GM15510 (cell line): ENCODE results near the gene TLE2.

Source experiments
- POLR2A ChIP-seq: IDR thresholded peaks from 3 replicates; pipeline ENCODE4 v1.6.1; 2011; ENCODE audit warnings: borderline replicate concordance; ENCODE audit not compliant: insufficient read length; ENCODE audit errors: extremely low read depth

Gene TLE2

DNA sequence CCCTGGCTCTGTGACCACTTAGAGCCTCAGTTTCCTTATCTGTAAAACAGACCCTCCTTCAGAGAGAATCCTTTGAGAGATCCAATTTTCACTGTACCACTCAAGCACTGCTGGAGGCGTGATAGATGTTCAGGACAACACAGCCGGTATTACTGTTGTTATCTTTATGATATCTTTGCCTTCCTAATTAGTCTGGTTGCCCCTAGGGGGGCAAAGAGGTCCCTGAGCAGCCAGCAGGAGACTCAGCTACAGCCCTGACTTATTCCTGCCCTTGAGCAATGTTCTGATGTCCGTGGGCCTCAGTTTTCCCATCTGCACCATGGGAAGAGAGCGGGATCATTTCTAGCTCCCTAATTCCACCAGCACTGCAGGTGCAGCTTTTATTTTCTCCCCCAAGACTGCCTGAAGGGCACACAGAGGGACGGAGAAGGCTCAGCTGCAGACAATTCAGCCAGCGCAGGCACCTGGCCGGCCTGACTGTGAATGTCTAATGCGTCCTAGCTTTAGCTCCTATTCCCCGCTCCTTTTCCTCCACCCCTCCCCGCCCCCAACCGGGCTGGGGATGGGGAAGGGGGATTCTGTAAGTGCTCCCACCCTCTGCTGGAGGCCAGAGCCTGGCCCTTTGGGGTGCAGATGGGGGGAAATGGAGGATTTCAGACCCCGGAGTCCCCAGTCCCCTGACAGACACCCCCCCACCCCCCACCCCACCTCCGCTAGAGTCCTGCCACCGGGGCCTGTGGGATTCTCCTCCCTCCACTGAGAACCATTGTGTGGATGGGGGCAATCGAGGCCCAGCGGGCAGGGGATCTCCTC, 17.0 kb upstream of the TLE2 start:
- TF ChIP-seq POLR2A: no peak

DNA sequence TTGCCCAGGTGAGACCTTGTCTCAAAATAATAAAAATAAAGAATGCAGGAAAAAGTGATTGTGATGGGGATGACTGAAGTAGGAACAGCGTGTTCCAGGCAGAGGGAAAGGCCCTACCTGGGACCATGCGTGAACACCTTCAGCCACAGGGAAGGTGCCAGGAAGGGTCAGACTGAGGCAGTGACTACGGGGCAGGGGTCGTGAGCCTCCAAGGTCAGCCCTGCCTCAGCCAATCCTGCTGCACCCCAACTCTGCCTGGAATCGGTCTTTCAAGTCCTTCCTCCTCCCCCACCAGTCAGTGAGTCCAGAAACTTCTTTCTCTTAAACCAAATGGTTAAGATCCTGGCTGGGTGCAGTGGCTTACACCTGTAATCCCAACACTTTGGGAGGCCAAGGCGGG, 16.1 kb upstream of the TLE2 start:
- no peak for TF ChIP-seq POLR2A

DNA sequence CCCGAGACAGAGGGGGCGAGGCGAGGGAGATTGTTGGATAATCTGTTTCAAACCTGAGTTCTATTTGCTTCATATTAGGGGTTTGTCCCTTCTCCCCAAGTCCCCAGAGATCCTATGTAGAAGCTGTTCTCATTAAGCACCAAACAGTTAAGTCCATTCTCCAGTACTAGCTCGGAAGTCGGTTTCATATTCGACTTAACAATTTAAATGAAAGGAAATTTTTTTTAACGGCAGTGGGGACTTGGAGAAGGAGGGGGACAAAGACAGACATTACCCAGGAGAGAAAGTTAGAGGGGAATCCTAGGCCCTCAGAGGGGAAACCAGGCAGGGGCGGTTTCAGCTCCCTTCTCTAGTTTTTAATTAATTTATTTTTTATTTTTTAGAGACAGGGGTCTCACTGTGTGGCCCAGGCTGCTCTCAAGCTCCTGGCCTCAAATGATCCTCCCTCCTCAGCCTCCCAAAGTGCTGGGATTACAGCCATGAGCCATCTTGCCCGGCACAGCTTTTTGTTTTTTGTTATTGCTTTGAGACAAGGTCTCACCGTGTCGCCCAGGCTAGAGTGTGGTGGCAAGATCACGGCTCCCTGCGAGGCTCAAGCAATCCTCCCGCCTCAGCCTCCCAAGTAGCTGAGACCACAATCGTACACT, 13.7 kb upstream of the TLE2 start:
- no peak for TF ChIP-seq POLR2A

DNA sequence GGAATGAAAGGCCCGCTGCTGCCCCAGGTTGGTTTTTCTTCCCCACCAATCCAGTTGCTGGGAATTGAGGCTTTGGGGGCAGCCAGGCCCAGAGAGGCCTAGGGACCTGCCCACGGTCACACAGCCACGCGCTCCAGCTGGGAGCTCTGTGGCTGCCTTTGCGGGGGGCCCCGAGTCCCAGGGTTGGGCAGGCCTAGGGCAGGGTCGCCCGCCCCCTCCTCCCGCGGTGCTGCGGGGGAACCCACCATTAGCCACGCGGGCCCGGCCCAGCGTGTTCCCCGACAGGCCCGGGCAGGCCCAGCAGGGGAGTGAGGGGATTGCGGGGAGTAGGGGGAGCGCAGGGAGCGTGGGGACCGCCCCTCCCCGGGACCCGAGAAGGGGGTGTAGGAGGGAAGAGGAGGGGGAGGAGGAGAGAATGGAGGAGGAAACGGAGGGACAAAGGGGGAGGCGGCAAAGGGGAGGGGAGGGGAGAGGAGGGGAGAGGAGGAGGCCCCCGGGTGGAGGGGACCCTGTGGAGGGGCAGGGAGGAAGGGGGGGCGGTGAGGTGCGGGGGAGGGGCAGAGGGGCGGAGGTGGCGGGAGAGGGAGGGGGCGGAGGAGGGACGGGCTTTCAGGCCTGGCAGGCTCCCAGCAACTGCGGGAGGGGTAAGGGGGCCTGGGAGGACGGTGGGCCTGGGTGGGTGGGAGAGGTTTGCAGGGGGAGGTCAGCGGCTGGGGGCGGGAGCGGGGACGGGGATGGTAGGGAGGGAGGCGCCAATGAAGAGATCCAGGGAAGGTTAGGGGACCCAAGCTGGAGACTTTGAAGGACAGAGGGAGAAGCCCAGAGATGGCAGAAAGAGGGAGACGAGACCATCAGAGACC, 12.9 kb upstream of the TLE2 start:
- no peak for TF ChIP-seq POLR2A

DNA sequence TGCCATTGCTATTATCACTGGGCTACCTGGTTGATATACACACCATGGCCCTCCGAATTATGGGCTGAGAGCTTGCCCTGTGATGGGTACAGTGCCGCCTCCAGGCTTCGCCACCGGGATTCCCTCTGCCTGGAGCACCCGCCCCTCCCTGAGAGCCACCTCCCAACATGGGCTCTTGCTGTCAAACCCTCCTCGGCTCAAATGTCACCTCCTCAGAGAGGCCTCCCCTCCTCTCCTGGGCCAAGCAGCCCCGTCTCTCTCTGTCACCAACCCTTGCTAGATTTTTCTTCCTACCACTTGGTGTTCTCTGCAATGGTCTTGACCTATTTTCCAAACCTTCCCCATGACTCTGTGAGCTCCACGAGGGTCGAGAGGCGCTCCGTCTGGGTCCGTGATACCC, 12.2 kb upstream of the TLE2 start:
- TF ChIP-seq POLR2A: no peak

DNA sequence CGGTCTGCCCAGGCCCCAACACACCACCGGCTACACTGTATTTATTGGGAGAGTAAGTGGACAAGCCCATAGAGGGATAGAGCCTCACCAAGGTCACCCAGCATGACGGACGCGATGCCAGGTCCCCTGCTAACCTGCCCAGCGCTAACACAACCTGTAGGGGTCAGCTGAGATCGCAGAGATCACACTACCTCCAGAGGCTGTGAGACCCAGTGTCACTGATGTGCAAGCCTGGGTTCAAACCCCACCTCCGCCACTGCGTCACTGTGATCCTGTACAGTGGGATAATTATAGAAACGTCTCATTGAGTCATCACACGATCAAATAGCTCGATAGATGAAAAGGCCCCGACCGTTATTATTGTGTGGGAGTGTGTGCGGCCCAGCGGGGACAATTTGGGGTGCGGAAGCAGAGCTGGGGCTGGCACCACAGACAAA, 10.6 kb upstream of the TLE2 start:
- no peak for TF ChIP-seq POLR2A

DNA sequence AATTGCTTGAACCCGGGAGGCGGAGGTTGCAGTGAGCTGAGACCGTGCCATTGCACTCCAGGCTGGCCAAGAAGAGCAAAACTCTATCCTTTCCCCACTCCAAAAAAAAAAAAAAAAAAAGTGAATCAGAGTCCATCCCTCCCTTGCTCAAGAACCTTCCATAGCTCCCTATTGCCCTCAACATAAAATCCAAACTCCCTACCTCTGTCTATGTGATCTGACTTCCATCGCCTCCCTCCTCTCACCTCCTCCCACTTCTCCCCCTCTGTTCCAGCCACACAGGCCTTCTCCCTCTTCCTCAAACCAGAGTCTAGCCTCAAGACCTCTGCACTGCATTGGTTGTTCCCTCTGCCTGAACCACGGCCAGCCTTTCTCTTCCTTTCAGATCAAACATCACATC, 10.0 kb upstream of the TLE2 start:
- TF ChIP-seq POLR2A: no peak

DNA sequence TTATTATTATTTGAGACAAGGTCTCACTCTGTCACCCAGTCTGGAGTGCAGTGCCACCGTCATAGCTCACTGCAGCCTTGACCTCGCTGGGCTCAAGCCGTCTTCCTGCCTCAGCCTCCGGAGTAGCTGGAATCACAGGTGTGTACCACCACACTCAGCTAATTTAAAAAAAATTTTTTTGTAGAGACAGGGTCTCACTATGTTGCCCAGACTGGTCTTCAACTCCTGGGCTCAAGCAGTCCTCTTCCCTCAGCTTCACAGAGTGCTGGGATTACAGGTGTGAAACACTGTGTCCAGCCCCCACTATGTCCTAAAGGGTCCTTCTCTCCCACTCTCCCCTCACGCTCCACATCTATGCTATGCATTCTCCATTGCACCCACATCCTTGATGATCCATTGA, 9.1 kb upstream of the TLE2 start:
- no peak for TF ChIP-seq POLR2A

DNA sequence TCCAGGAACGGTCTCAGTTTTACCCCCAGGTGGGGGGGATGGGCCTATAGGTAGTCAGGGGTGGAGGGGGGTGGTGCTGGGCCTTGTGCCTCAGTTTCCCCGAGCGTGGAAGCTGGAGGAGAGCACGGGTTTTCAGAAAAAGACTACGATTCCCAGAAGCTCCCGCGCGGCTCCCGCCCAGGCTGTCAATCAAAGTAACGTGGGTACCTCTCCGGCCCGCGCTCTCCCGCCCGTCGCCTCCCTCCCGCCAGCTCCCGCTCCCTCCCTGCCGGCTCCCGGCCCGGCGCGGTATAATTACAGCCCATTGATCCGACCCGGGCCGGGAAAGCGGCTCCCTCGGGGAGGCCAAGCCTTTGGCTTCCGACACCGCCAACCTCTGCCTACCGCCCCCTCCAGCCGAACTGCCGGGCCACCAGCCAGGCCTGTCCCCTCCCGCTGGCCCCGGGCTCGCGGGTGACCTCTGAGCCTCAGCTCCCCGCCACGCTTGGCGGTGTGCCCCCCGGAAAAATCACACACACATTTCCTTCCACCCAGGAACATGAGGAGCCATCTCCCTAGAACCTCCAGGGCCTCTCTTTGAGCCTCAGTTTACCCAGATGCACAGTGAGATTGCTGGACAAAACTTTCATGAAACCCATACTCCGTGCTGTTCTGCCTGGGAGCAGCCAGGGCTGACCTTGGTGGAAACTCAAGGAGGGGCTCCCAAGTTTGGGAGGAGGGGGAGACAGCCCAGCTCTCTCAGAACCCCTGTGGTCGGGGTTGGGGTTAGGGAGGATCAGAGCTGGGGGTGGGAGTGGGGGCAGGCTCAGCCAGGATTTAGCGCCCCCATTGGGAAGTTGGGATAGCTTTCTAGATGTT, 7.3 kb upstream of the TLE2 start:
- peak; percentile 47 for TF ChIP-seq POLR2A

DNA sequence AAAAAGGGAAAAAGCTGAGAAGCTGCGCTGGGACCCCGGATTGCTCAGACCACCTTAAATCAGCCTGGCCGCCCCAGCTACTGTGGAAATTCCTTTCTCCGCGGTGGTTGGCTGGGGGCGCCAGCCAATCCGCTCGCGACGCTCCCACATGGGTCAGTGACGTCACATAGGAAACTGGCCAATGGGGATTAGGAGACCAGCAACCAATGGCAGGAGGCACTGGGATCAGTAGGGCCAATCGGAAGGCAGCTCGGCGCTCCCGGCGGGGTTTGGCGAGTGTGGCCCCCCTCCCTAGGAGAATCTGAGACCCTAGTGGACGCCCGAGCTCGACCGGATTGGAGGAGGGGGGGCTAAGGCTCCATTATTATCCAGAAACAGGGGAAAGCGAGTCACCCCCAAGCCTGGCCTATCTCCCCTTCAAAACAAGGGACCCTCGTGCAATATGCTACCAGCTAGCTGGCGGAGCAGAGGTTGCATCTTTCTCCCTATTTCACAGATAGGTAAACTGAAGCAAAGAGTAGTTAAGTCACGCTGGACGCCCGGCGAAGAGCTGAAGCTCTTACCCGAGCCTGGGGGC, 6.5 kb upstream of the TLE2 start:
- TF ChIP-seq POLR2A: peak; percentile 77

DNA sequence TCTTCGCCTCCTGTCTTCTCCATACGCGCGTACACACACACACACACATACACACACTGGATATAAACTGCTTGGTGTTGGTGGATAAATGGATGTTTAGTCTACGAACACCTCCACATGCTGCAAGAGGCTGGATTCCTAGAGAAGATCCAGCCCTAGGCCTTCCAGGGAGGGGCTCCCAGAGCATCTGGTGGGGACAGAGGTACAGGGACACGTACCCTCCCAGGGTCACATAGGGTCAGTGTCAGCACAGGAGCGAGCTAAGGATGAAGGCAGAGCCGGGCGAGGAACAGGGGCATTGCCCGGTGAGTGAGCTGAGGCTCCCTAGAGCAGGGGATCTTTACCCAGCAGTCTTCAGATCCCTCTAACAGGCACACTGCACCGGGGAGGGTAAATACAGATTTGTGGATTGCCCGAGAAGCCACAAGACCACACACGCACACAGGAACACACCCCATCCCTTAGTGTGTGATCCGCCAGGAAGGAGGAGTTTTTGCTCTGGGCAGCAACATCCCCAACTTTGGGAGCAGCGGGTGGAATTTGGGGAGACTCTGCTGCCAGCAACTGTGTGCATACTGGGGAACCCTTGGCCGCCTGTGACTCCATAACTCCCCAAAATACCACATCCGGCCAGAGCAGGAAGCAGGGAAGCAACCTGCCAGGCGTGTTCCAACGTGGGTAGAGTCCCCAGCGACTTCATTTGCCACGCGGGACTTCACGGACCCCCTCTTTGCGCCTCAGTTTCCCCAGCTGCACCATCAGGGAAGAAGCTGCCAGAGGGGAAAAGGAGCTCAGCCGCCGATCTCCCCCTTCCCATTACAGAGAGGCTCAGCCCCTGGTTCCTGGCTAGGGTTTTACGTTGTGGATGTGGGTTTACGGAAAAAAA, 5.8 kb upstream of the TLE2 start:
- no peak for TF ChIP-seq POLR2A

DNA sequence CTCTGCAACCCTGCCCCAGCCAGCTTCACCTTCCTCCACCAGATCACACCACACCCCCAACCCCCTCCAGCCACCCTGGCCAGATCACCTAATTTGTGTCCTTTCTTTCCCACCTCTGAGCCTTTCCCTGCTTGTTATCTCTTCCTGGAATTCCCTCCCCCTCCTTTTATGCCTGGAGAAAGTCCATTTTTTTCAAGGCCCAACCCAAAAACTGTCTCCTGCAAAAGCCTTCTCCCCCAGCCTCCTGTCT, 5.3 kb upstream of the TLE2 start:
- no peak for TF ChIP-seq POLR2A
